ENCODE results near the gene SLC5A7.

- TF ChIP-seq, protein P1, sequence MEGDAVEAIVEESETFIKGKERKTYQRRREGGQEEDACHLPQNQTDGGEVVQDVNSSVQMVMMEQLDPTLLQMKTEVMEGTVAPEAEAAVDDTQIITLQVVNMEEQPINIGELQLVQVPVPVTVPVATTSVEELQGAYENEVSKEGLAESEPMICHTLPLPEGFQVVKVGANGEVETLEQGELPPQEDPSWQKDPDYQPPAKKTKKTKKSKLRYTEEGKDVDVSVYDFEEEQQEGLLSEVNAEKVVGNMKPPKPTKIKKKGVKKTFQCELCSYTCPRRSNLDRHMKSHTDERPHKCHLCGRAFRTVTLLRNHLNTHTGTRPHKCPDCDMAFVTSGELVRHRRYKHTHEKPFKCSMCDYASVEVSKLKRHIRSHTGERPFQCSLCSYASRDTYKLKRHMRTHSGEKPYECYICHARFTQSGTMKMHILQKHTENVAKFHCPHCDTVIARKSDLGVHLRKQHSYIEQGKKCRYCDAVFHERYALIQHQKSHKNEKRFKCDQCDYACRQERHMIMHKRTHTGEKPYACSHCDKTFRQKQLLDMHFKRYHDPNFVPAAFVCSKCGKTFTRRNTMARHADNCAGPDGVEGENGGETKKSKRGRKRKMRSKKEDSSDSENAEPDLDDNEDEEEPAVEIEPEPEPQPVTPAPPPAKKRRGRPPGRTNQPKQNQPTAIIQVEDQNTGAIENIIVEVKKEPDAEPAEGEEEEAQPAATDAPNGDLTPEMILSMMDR (conservative IDR thresholded peaks at IDR 0.05 in 1 of 2, IDR thresholded peaks at IDR 0.05 in 1 of 2; ENCODE audit: extremely low read depth in 1 of 2, insufficient read depth in 1 of 2, low read depth in 1 of 2, low read length in 2 of 2) = no peak
- no peak for TF ChIP-seq EZH2 (IDR thresholded peaks at IDR 0.05; ENCODE audit: borderline replicate concordance, low read length)
Measured at GRCh38 chr2:107986278-107987217, at the start of gene SLC5A7.
